Adrenal gland (tissue), 5 donors: ENCODE data around the gene DENND2A.

ENCODE experiments used
- CTCF ChIP-seq, 6 experiments: fragments of 450-650 bp in 4 of 6; fragments of 200-600 bp in 2 of 6; sonication (generic) in 1 of 6; IDR thresholded peaks; 1 replicate in 5 of 6; 2 replicates in 1 of 6; pipeline versions ENCODE4 v1.5.1 to v1.8.0; 2016 to 2021; ENCODE audit warnings: antibody characterized with exemption in 6 of 6, mild to moderate bottlenecking in 2 of 6, moderate library complexity in 1 of 6
- POLR2A ChIP-seq, 2 donors: fragments of 450-650 bp; IDR thresholded peaks; one replicate each; pipeline ENCODE4 v1.6.1; 2017; ENCODE audit warnings: antibody characterized with exemption in 2 of 2, mild to moderate bottlenecking in 2 of 2, moderate library complexity in 1 of 2
- donor health status: DM: no; HTN: no; CAD: no.

DNA sequence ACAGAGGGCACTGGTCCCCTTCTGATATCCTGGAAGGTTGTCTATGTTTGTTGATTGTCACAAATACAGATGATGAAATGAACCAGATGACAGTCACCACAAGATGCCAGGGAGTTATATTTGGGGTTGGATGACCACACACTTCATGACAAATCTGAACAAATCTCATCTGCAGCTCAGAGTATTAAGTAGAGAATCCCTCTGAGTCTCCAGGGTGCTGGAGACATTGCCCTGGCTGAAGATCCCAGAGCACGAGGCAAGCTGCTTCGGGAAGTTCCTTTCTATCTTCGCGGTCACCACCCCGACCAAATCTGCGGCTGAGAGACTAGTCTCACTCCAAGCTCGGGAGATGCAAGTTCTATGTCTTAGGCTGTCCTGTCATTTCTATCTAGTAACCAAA lies 9.0 kb downstream of the DENND2A start:
- TF ChIP-seq CTCF (IDR thresholded peaks at IDR 0.05) (no peak), POLR2A (IDR thresholded peaks at IDR 0.05) (no peak)
